ENCODE results near the gene MBNL1. TPM values are rescaled to one million over a fixed set of nuclear protein-coding genes. Genes with fewer than 3 reads are reported as not detected.

Gene MBNL1
- total RNA-seq, 1 experiment from 2014 or later, result 140 TPM

GRCh38 chr3:152227027-152227426 lies 41.7 kb upstream of the MBNL1 start:
- intact Hi-C loops (cut with micrococcal nuclease; ENCODE audit: unreplicated experiment) (no loop called here), in situ Hi-C loops (cut with HindIII; ENCODE audit: low pct_unique_long_range_greater_than_20kb, low sequenced_read_pairs) (no loop called here)
- no TSS peak for BruUV-seq (replicated peaks)
- ATAC-seq (no peak), DNase-seq (ENCODE audit: low read depth, low spot score) (no peak)
- H3K27ac ChIP-seq (ENCODE audit: low read length), result no peak overlapping the region
- POLR2A ChIA-PET, result no interaction called here
- no peaks in the 10 kb centered on the region for H3K9me3 ChIP-seq (ENCODE audit: control insufficient read depth, insufficient read depth, low read depth, low read length)
- H3K4me1 ChIP-seq (ENCODE audit: control insufficient read depth, insufficient read depth, low read length), result no peaks in the 10 kb centered on the region
- H3K4me3 ChIP-seq (ENCODE audit: low read depth in 2 of 2, low read length in 2 of 2), result no peak overlapping the region
- TF ChIP-seq SIN3A (IDR thresholded peaks at IDR 0.05; ENCODE audit: borderline replicate concordance, insufficient read depth, low read depth, low read length), result no peak
- TF ChIP-seq CTCF (IDR thresholded peaks at IDR 0.05), result no peak
- H3K27me3 ChIP-seq (ENCODE audit: control insufficient read depth, insufficient read depth, low read length), result peaks cover 2% of the 10 kb centered on the region; the same call in 1 of the 2 replicates
- no peaks in the 10 kb centered on the region for H3K36me3 ChIP-seq (ENCODE audit: control insufficient read depth, insufficient read depth, low read length)
- CTCF ChIA-PET, result no interaction called here

- TF ChIP-seq TCF7L2 (IDR thresholded peaks at IDR 0.05; ENCODE audit: low read depth, low read length) (no peak), CTCF (IDR thresholded peaks at IDR 0.05) (no peak; the same call in 1 of the 2 replicates), REST (IDR thresholded peaks at IDR 0.05; ENCODE audit: insufficient read depth in 1 of 2, low read depth in 2 of 2, low read length in 1 of 2) (no peak), POLR2AphosphoS5 (IDR thresholded peaks at IDR 0.05; ENCODE audit: low read depth, low read length) (no peak), SIN3A (IDR thresholded peaks at IDR 0.05; ENCODE audit: borderline replicate concordance, insufficient read depth, low read depth, low read length) (no peak)
- no peaks in the 10 kb centered on the region for H3K4me1 ChIP-seq (ENCODE audit: control insufficient read depth, insufficient read depth, low read length)
- in situ Hi-C loops (cut with HindIII; ENCODE audit: low pct_unique_long_range_greater_than_20kb, low sequenced_read_pairs), result no loop called here
- H3K9me3 ChIP-seq (ENCODE audit: control insufficient read depth, insufficient read depth, low read depth, low read length), result no peaks in the 10 kb centered on the region
- no peaks in the 10 kb centered on the region for H3K36me3 ChIP-seq (ENCODE audit: control insufficient read depth, insufficient read depth, low read length)
- no peak overlapping the region for H3K4me3 ChIP-seq (ENCODE audit: low read depth in 2 of 2, low read length in 2 of 2)
- POLR2A ChIA-PET, result no interaction called here
- no TSS peak for BruUV-seq (replicated peaks)
- DNase-seq (ENCODE audit: low read depth, low spot score), result no peak
- intact Hi-C loops (cut with micrococcal nuclease; ENCODE audit: unreplicated experiment), result no loop called here
- peaks cover 2% of the 10 kb centered on the region; the same call in 1 of the 2 replicates for H3K27me3 ChIP-seq (ENCODE audit: control insufficient read depth, insufficient read depth, low read length)
- no peak overlapping the region for H3K27ac ChIP-seq (ENCODE audit: low read length)
- no peak for ATAC-seq
- CTCF ChIA-PET, result no interaction called here
Measured at GRCh38 chr3:152229692-152230091, 39.0 kb upstream of the MBNL1 start.

All from Panc1 (cell line).